ENCODE results near the gene INAFM2. TPM values are rescaled to one million over a fixed set of nuclear protein-coding genes. Genes with fewer than 3 reads are reported as not detected.

Gene INAFM2
- polyA plus RNA-seq, 1 donor, result 15.6 TPM

DNA sequence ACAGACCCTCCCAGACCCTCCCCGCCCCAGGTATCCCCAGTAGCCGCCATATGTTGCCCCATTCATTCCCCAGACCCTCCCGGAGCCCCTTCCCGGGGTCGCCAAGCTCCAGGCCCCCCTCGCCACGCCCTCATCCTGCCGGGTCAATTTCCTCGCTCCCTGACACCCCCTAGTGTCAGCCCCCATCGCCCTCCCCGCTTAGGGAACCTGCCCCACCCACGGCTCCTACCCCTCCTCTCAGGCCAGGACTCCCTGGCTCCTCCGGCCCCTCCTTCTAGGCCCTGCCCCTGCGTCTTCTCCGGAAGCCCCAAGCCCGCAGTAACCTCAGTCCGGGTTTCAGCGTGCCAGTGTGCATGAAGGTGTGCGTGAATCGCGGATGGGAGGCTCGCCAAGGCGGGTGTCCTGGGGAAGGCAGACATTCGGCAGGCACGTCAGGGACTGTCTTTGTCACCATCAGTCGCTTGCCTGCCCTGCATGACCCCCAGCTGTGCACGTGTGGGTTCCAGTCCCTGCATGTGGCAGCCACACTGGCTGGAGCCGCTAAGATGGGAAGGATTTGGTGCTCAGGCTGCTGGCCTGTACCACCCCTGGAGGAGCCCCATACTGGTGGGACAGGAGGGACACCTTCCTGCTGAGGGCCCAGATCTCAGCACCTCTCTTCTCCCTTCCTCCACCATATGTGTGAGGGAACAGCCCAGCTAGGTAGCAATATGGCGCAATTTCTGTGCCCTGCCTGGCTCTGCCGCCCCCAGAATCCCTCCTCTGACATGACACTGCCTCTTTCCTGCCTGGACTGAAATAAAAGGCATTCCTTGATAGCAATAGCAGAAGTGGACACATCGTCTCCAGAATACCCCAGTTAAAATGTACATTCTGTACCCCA, 35.2 kb downstream of the INAFM2 start:
- no peak for DNase-seq

DNA sequence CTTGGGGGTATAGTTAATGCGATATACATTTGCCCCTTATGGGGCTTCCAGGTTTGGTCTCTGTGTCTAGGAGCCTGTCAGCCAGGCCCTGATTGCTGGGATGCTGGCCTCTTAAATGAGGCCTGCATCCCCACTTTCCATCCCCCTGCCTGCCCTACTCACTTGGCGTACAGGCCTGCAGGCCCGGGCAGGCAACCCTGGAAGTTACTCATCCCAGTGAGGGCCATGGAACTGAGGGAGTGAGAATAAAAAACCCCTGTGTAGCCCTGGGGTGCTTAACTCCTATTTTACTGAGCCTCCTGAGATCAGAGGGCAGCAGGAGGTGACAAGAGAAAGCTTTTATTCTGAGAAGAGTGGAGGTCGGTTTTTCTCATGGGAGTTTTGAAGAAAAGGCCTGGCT, 36.5 kb downstream of the INAFM2 start:
- no peak for DNase-seq

DNA sequence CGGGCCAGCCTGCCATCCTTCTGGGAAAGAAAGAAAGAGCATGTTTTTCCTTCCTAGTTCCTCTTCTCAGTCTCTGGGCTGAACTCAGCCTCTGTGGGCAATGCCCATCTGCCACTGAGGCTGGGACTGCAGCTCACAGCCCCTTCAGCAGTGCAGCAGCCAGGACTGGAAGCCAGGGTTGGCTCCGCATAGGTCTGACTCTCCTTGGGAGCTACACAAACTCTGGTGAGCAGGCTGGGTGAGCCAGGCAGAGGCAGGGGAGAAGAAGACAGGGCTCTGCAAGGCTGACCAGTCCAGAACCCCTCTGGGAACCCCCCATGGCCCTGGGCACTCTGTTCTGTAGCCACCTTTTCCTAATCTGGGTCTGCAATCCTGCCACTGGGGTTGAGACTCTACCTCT, 38.1 kb downstream of the INAFM2 start:
- no peak for DNase-seq

- no peak for DNase-seq
Measured at GRCh38 chr15:40363611-40364010, 40.1 kb downstream of the INAFM2 start.

DNA sequence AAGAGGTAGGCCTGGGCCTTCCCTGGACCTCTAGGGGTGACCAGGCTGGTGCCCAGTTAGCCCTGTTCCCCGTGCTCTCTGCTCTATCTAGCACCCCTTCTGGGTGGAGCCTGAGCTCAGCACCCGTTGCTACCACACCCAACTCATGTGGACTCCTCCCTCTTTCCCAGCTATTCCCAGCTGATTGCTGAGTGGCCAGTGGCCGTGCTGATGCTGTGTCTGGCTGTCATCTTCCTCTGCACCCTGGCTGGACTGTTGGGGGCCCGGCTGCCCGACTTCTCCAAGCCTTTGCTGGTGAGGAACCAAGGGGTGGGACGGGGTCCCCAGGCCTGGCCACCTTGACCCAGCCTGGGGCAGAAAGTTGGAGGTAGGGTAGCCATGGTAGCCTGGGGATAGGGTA, 40.8 kb downstream of the INAFM2 start:
- DNase-seq, result no peak

DNA sequence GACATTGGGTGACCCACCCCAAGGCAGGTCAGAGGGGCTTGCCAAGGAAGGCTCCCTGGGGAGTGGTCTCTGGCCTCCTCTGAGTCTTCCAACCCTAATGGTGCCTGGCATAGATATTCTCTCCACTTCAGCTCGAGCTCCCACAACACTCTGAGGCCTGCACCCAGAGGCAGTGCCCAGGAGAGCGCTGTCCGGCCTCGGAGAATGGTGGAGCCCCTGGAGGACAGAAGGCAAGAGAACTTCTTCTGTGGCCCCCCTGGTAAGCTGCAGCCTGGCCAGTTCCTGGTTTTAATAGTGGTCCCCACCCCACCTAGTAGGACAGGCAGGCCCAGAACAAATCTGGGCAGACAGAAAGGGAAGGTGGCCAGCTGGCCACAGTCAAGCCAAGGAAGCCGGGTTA, 41.5 kb downstream of the INAFM2 start:
- no peak for DNase-seq

GRCh38 chr15:40365624-40366456, 42.3 kb downstream of the INAFM2 start:
- no peak for DNase-seq

DNA sequence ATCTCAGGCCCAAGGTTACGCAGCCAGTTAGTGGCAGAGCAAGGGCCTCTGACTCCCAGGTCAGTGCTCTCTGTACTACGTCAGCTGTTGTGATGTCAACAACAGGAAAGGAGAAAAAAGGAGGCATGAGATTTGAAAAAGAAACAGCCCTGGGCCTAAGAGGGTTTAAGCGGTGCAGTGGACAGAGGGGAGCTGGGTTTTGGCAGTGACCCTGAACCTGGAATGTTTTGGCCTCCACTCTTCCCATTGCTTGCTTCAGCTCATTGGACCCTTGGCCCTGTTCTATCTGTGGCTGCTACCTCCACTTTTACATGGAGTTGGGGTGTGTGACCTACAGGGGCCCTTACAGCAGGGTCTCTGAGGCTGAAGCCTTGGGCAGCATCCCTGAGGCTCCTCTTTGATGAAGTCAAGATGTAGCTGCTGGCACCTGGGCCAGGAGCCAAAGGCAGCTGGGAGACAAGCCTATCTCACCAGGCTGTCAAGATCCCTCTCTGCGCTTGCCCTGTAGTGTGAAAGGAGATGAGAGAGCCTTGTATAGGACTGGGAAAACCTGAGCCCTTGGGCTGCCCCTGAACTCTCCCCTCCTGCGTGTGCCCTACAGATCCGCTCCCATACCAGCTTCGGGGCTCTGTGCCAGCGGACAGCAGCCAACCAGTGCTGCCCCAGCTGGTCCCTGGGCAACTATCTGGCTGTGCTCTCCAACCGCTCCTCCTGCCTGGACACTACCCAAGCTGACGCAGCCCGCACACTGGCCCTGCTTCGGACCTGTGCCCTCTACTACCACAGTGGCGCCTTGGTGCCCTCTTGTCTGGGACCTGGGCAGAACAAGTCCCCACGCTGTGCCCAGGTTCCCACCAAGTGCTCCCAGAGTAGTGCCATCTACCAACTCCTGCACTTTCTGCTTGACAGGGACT, 43.2 kb downstream of the INAFM2 start:
- DNase-seq, result no peak

- DNase-seq, result no peak
Measured at GRCh38 chr15:40367371-40367685, 43.8 kb downstream of the INAFM2 start.

DNA sequence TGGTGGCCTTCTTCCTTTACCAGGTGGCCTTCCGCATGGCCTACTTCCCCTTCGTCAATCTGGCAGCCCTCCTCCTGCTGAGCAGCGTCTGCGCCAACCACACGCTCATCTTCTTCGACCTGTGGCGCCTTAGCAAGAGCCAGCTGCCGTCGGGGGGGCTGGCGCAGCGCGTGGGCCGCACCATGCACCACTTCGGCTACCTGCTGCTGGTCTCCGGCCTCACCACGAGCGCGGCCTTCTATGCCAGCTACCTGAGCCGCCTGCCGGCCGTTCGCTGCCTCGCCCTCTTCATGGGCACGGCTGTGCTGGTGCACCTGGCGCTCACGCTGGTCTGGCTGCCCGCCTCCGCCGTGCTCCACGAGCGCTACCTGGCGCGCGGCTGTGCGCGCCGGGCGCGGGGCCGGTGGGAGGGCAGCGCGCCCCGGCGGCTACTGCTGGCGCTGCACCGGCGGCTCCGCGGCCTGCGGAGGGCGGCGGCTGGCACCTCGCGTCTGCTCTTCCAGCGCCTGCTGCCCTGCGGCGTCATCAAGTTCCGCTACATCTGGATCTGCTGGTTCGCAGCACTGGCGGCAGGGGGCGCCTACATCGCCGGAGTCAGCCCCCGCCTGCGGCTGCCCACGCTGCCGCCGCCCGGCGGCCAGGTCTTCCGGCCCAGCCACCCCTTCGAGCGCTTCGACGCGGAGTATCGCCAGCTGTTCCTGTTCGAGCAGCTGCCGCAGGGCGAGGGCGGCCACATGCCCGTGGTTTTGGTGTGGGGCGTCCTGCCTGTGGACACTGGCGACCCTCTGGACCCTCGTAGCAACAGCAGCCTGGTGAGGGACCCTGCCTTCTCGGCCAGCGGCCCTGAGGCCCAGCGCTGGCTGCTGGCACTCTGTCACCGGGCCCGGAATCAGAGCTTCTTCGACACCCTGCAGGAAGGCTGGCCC, 44.5 kb downstream of the INAFM2 start:
- peak; percentile 83 for DNase-seq

DNA sequence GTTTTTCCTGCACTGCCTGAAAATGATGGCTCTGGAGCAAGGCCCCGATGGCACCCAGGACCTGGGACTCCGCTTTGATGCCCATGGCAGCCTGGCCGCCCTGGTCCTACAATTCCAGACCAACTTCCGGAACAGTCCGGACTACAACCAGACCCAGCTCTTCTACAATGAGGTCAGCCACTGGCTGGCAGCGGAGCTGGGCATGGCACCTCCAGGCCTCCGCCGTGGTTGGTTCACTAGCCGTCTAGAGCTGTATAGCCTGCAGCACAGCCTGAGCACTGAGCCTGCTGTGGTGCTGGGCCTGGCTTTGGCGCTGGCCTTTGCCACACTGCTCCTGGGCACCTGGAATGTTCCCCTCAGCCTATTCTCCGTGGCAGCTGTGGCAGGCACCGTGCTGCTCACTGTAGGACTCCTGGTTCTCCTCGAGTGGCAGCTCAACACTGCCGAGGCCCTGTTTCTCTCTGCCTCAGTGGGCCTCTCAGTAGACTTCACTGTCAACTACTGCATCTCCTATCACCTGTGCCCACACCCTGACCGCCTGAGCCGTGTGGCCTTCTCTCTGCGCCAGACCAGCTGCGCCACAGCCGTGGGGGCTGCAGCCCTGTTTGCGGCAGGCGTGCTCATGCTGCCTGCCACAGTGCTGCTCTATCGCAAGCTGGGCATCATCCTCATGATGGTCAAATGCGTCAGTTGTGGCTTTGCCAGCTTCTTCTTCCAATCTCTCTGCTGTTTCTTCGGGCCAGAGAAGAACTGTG, 45.4 kb downstream of the INAFM2 start:
- DNase-seq, result no peak

GRCh38 chr15:40369474-40369869, 46.0 kb downstream of the INAFM2 start:
- DNase-seq, result no peak

- DNase-seq, result no peak
Measured at GRCh38 chr15:40369971-40370370, 46.5 kb downstream of the INAFM2 start.

DNA sequence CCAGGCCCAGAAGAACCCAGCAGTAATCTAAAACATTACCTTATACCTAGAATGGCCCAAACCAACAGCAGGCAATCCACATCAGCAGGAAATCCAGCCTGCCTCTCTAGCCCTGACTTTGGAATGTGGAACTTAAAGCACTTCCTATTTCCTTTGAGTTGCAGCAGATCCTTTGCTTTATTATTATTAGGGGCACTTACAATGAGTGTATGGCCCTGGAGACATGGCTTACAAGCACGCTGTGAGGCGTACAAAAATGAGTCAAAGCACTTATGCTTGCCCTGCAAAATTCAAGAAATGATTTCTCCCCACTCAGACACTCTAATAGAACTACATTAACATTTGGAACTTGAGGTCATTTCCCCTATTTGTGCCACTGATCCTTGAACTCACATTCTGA, 49.5 kb downstream of the INAFM2 start:
- no peak for DNase-seq

Other genes with a start within 250 kb of the INAFM2 start
- gene BMF, start 214.8 kb upstream of the INAFM2 start, polyA plus RNA-seq (ENCODE audit: insufficient read length), result 45.3 TPM
- 45.9 TPM for gene BUB1B, start 162.6 kb upstream of the INAFM2 start, polyA plus RNA-seq (ENCODE audit: insufficient read length)
- gene PAK6, start 84.6 kb upstream of the INAFM2 start, polyA plus RNA-seq (ENCODE audit: insufficient read length), result 6.5 TPM
- 0.17 TPM for gene ANKRD63, start 40.6 kb upstream of the INAFM2 start, polyA plus RNA-seq (ENCODE audit: insufficient read length)
- gene PLCB2, start 15.8 kb upstream of the INAFM2 start, polyA plus RNA-seq (ENCODE audit: insufficient read length), result 10.8 TPM
- gene CCDC9B, start 17.2 kb downstream of the INAFM2 start, polyA plus RNA-seq (ENCODE audit: insufficient read length), result 6.3 TPM
- not detected for gene PHGR1, start 27.3 kb downstream of the INAFM2 start, polyA plus RNA-seq (ENCODE audit: insufficient read length)
- 0.35 TPM for gene DISP2, start 34.5 kb downstream of the INAFM2 start, polyA plus RNA-seq (ENCODE audit: insufficient read length)
- gene KNSTRN, start 59.0 kb downstream of the INAFM2 start, polyA plus RNA-seq (ENCODE audit: insufficient read length), result 46.4 TPM
- 103 TPM for gene IVD, start 82.1 kb downstream of the INAFM2 start, polyA plus RNA-seq (ENCODE audit: insufficient read length)
- 22.8 TPM for gene BAHD1, start 117.3 kb downstream of the INAFM2 start, polyA plus RNA-seq (ENCODE audit: insufficient read length)
- 31.3 TPM for gene CHST14, start 147.3 kb downstream of the INAFM2 start, polyA plus RNA-seq (ENCODE audit: insufficient read length)
- 31.8 TPM for gene CCDC32, start 241.3 kb downstream of the INAFM2 start, polyA plus RNA-seq (ENCODE audit: insufficient read length)
- gene RPUSD2, start 245.6 kb downstream of the INAFM2 start, polyA plus RNA-seq (ENCODE audit: insufficient read length), result 9.2 TPM